Neutrophil (primary cell): ENCODE results near the gene GFPT2.

Experiments
- H3K27ac ChIP-seq: fragments of 200-600 bp; sonication (generic); 2 replicates; pipeline ENCODE4 v1.5.1; 2016; ENCODE audit warnings: mild to moderate bottlenecking, moderate library complexity
- H3K27me3 ChIP-seq: fragments of 200-600 bp; sonication (generic); 2 replicates; pipeline ENCODE4 v1.6.0; 2016; ENCODE audit warnings: mild to moderate bottlenecking
- H3K36me3 ChIP-seq: fragments of 200-600 bp; sonication (generic); 2 replicates; pipeline ENCODE4 v1.5.1; 2017
- H3K4me1 ChIP-seq, 2 experiments: fragments of 200-600 bp in 1 of 2; sonication (generic) in 1 of 2; 1 replicate in 1 of 2; 2 replicates in 1 of 2; pipeline versions ENCODE4 v1.5.1 to v1.6.1; 2013 to 2016; ENCODE audit warnings: low read depth in 1 of 2, low read length in 1 of 2, mild to moderate bottlenecking in 1 of 2, moderate library complexity in 1 of 2; ENCODE audit not compliant: control insufficient read depth in 1 of 2, insufficient read depth in 1 of 2
- H3K4me3 ChIP-seq, 2 experiments: fragments of 200-600 bp in 1 of 2; sonication (generic) in 1 of 2; 1 replicate in 1 of 2; 2 replicates in 1 of 2; pipeline ENCODE4 v1.5.1; 2013 to 2016; ENCODE audit warnings: low read depth in 1 of 2, low read length in 1 of 2, mild to moderate bottlenecking in 1 of 2, moderate library complexity in 1 of 2
- H3K9me3 ChIP-seq: fragments of 200-600 bp; sonication (generic); 2 replicates; pipeline ENCODE4 v1.5.1; 2016
- TF ChIP-seq, protein P1 (sequence below): fragments of 200-600 bp; sonication (generic); IDR thresholded peaks from 2 replicates; pipeline ENCODE4 v1.5.1; 2016; ENCODE audit warnings: antibody characterized with exemption

The GFPT2 gene

DNA sequence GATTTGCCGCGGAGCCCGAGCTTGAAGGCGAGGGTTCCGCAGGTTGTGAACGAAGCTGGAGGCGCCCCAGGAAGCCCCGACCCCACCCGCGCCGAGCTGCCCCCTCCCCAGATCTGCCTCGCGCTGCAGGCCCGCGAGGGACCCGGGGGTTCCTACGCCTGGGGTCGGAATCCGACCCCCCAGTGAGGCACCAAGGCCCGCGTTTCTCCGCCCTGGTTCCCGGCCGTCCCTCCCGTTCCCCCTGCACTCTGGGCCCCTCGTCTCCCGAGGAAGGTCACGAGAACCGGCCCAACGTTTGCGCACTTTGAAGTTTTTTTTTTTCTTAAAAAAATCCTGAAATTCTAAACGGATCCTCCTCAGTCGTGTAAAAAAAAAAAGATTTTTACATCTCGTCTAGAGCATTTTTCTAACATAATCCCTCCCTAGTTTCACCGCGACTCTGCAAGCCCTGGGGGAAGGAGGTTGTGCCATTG is 880 bp upstream of the GFPT2 start:
- Histone ChIP-seq H3K9me3 (no peaks in the 10 kb centered on the region), H3K27me3 (peaks cover 92% of the 10 kb centered on the region), H3K4me3 (no peak overlapping the region)

DNA sequence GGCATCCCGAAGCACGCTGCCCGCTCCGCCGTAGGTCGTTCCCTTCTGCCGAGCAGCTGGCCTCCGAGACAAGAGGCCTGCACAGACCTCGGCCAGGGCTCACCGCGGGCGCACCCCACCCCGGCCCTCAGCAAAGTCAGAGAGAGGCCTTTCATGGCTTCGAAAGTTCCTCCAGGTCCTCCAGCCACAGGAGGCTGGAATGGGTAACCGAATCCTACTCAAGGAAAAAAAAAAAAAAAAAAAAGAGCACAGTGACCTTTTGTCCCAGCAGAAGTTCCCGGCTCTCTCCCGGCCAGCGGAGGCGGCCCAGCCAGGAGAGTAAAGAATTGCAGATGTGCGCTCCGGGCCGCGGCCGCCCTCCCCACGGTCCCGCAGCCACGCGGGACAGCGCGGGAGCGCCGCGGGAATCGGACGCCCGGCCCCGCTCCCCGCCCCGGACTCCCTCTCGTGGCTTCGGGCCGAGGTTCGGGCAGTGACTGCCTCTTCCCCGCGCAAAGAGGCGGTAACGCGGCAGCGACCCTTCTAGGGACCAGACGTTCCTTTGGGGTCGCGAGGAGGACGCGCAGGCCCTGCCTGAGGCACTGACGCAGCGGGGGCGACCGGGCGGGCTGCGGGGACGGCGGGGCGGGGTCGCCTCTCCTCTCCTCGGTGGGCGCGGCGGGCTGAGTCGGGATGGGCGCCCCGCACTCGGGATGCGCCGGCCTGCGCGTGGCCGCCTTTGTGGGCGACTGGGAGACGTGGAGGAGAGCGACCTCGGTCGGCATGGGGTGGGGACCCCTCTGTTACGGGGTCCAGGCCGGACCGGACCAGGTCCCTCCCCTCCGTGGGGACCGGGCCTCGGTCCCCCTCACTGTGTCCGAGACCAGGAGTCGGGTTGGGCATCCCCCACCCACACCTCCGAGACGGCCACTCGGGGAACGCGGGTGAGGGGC is 754 bp downstream of the GFPT2 start:
- Histone ChIP-seq H3K4me3 (no peak overlapping the region), H3K4me1 (peaks cover 0 to 14% of the 10 kb centered on the region in 2 experiments), H3K27ac (no peak overlapping the region), H3K9me3 (no peaks in the 10 kb centered on the region), H3K36me3 (no peaks in the 10 kb centered on the region), H3K27me3 (peaks cover 92% of the 10 kb centered on the region)
- TF ChIP-seq, protein P1, sequence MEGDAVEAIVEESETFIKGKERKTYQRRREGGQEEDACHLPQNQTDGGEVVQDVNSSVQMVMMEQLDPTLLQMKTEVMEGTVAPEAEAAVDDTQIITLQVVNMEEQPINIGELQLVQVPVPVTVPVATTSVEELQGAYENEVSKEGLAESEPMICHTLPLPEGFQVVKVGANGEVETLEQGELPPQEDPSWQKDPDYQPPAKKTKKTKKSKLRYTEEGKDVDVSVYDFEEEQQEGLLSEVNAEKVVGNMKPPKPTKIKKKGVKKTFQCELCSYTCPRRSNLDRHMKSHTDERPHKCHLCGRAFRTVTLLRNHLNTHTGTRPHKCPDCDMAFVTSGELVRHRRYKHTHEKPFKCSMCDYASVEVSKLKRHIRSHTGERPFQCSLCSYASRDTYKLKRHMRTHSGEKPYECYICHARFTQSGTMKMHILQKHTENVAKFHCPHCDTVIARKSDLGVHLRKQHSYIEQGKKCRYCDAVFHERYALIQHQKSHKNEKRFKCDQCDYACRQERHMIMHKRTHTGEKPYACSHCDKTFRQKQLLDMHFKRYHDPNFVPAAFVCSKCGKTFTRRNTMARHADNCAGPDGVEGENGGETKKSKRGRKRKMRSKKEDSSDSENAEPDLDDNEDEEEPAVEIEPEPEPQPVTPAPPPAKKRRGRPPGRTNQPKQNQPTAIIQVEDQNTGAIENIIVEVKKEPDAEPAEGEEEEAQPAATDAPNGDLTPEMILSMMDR: no peak

More for the DNA sequence above, 880 bp upstream of the GFPT2 start:
- peaks cover 0 to 14% of the 10 kb centered on the region in 2 experiments for H3K4me1 ChIP-seq
- no peak overlapping the region for H3K27ac ChIP-seq
- TF ChIP-seq, protein P1: no peak
- no peaks in the 10 kb centered on the region for H3K36me3 ChIP-seq

DNA sequence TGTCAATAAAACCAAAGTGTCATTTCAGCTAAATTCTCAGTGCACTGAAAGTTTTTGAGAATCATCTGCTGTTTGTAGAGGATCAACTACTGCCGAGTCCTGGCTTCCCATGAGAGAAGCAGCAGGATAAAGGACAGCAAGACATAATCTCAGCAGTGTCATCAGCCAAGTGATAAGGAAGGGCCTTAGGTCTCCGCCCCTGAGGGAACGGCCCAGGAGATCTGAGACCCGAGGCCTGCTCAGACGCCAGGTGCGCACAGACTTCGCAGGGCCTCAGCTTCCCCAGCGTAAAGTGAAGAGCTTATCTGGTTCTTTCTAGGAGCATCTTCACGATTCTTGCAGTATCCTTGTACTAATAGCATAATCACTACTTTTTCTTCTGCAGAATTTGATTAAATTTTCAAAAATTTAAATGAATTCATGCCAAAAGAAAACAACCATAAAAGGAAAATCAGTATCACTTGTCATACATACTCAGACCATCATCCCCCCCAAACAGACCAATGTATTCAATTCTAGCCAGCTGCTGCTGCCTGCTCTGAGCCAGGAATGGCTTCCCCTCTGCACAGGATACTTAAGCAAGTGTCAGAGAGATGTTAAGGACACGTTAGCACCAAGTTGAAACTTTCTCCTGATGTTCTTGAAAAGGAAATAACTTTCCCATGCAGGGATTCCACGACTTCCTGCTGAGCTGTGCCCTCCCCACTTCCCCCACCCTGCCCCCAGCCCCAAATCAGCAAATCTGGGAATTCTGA is 2.2 kb downstream of the GFPT2 start:
- no peaks in the 10 kb centered on the region for H3K9me3 ChIP-seq
- no peak overlapping the region for H3K27ac ChIP-seq
- H3K27me3 ChIP-seq: peaks cover 79% of the 10 kb centered on the region
- TF ChIP-seq, protein P1: no peak
- no peak overlapping the region for H3K4me3 ChIP-seq
- peaks cover 0 to 14% of the 10 kb centered on the region in 2 experiments for H3K4me1 ChIP-seq
- H3K36me3 ChIP-seq: no peaks in the 10 kb centered on the region

DNA sequence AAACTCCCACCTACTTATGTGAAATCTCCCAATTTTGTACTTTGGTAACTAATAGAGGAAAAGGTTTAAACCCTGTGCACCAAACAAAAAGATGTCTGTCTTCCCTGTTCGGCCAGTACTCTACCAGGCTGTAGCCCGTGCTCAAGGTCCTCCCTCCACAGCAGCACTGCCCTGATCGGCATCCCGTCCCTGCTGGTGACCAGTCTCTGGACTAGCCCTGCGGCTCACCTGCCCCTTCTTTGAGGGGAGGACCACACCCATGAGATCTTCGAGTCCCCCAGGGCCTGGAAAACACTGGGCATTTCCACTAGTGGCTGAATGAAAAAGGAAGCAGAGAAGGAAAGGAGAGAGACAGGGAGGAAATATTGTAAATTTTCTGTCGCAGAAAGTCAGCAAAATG is 2.8 kb downstream of the GFPT2 start:
- no peak overlapping the region for H3K4me3 ChIP-seq
- no peaks in the 10 kb centered on the region for H3K9me3 ChIP-seq
- H3K27ac ChIP-seq: no peak overlapping the region
- TF ChIP-seq, protein P1: no peak
- peaks cover 0 to 14% of the 10 kb centered on the region in 2 experiments for H3K4me1 ChIP-seq
- peaks cover 79% of the 10 kb centered on the region for H3K27me3 ChIP-seq
- no peaks in the 10 kb centered on the region for H3K36me3 ChIP-seq

DNA sequence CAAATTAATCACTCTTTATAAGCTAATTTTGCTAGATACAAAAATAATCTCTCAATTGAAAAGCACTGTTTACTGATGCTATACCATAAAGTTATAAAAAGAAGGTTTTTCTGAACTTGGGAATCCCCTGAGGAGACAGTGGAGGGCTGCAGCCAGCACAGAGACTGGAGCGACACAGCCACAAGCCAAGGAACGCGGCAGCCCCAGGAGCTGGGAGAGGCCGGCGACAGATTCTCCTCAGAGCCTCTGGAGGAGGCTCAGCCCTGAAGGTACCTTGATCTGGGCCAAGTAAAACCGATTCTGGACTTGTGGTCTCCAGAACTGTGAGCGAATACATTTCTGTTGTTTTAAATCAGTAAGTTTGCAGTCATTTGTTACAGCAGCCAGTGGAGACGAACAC is 3.7 kb downstream of the GFPT2 start:
- Histone ChIP-seq H3K36me3 (no peaks in the 10 kb centered on the region), H3K27ac (no peak overlapping the region), H3K4me3 (no peak overlapping the region), H3K4me1 (peaks cover 0 to 14% of the 10 kb centered on the region in 2 experiments), H3K9me3 (no peaks in the 10 kb centered on the region), H3K27me3 (peaks cover 74% of the 10 kb centered on the region)
- TF ChIP-seq, protein P1: no peak
